ENCODE results near the gene RNF225. TPM values are rescaled to one million over a fixed set of nuclear protein-coding genes. Genes with fewer than 3 reads are reported as not detected.

Gene RNF225
- total and polyA plus RNA-seq, 2 of the 13 experiments (the other 11 are each of a cell fraction or from before 2014, with no cell fraction given): not detected

GRCh38 chr19:58387338-58388174 lies 7.9 kb upstream of the RNF225 start (continued):
- no peak for TF ChIP-seq ZNF513 (CRISPR knock-in tag; conservative IDR thresholded peaks at IDR 0.05)
- no peak for TF ChIP-seq AFF4 (CRISPR knock-in tag; IDR thresholded peaks at IDR 0.05)
- no peak for TF ChIP-seq BRD4 (CRISPR knock-in tag; IDR thresholded peaks at IDR 0.05)
- no peak for TF ChIP-seq KAT8 (CRISPR knock-in tag; IDR thresholded peaks at IDR 0.05)
- no peak for TF ChIP-seq ZNF776 (CRISPR knock-in tag; IDR thresholded peaks at IDR 0.05)
- no peak for TF ChIP-seq ZNF773 (CRISPR knock-in tag; IDR thresholded peaks at IDR 0.05; ENCODE audit: borderline replicate concordance)
- no peak for TF ChIP-seq REXO4 (CRISPR knock-in tag; IDR thresholded peaks at IDR 0.05; ENCODE audit: borderline replicate concordance)
- TF ChIP-seq ZNF510 (CRISPR knock-in tag; IDR thresholded peaks at IDR 0.05; ENCODE audit: low read depth): no peak
- no peak for TF ChIP-seq PLSCR1 (CRISPR knock-in tag; IDR thresholded peaks at IDR 0.05; ENCODE audit: borderline replicate concordance)
- no peak; the same call in 1 of the 2 replicates for TF ChIP-seq SNAPC2 (CRISPR knock-in tag; IDR thresholded peaks at IDR 0.05)
- no peak for TF ChIP-seq NR0B2 (CRISPR knock-in tag; IDR thresholded peaks at IDR 0.05)
- no peak for TF ChIP-seq BHLHE40 (IDR thresholded peaks at IDR 0.05; ENCODE audit: low read length)
- TF ChIP-seq ARID2 (CRISPR knock-in tag; IDR thresholded peaks at IDR 0.05; ENCODE audit: borderline replicate concordance): 0 out of 2 replicates have a peak, but pooled peaks have one; percentile 51
- no peak for TF ChIP-seq HBP1 (CRISPR knock-in tag; IDR thresholded peaks at IDR 0.05; ENCODE audit: low read depth)
- no peak for TF ChIP-seq ZBTB8A (CRISPR knock-in tag; IDR thresholded peaks at IDR 0.05; ENCODE audit: borderline replicate concordance, low read depth)
- no peak for TF ChIP-seq ZNF780A (CRISPR knock-in tag; IDR thresholded peaks at IDR 0.05)
- TF ChIP-seq ZNF251 (CRISPR knock-in tag; IDR thresholded peaks at IDR 0.05): no peak
- TF ChIP-seq ARNT2 (CRISPR knock-in tag; IDR thresholded peaks at IDR 0.05; ENCODE audit: low read depth): no peak
- TF ChIP-seq ZFP90 (CRISPR knock-in tag; IDR thresholded peaks at IDR 0.05; ENCODE audit: borderline replicate concordance): no peak
- TF ChIP-seq ZNF232 (CRISPR knock-in tag; IDR thresholded peaks at IDR 0.05; ENCODE audit: borderline replicate concordance): no peak
- no peak for TF ChIP-seq MAFK (conservative IDR thresholded peaks at IDR 0.05 in 1 of 2, IDR thresholded peaks at IDR 0.05 in 1 of 2; ENCODE audit: low read length in 2 of 2)
